ENCODE measurements around the gene GFI1. TPM values are rescaled to one million over a fixed set of nuclear protein-coding genes. Genes with fewer than 3 reads are reported as not detected.

GFI1 gene
- total RNA-seq, 1 experiment from 2014 or later, result 0.31 TPM

DNA sequence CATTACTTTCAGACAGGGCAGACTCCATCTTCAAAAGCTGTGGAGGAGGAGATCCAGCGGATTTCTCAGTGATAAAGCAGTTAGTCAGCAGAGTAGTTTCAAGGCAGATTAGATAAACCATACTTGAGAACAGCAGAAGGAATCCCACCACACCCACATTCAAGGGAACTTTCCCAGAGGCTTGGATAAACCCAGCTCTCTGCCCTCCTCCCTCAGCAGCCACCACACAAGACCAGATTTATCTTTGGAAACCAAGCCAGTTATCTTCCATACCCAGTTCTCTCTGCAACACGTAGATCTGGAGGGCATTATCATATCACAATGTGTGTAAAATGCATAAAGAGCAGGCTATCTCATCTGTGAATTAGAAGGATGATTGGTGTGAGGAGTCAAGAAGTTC, 40.2 kb downstream of the GFI1 start:
- Mint-ChIP-seq H3K27me3 (ENCODE audit: unreplicated experiment) (peaks cover 32% of the 10 kb centered on the region), H3K4me1 (ENCODE audit: low read depth, unreplicated experiment) (peaks cover 13% of the 10 kb centered on the region), H3K4me3 (ENCODE audit: low read depth, unreplicated experiment) (no peak overlapping the region), H3K36me3 (ENCODE audit: insufficient read depth, unreplicated experiment) (peaks cover 5% of the 10 kb centered on the region), H3K9me3 (ENCODE audit: low read depth, unreplicated experiment) (no peaks in the 10 kb centered on the region), H3K27ac (ENCODE audit: unreplicated experiment) (no peak overlapping the region)
- intact Hi-C loops (cut with micrococcal nuclease; ENCODE audit: unreplicated experiment), result no loop called here
- CTCF ChIA-PET, result interaction anchor here (0.6 kb wide), 2 partner anchors 137 to 1431 kb away, joined by 5 read pairs; no protein-coding TSS in a partner anchor
- no TSS peak for BruUV-seq (replicated peaks)
- no peak for DNase-seq
- TF ChIP-seq CTCF (IDR thresholded peaks at IDR 0.05; ENCODE audit: unreplicated experiment), result no peak

DNA sequence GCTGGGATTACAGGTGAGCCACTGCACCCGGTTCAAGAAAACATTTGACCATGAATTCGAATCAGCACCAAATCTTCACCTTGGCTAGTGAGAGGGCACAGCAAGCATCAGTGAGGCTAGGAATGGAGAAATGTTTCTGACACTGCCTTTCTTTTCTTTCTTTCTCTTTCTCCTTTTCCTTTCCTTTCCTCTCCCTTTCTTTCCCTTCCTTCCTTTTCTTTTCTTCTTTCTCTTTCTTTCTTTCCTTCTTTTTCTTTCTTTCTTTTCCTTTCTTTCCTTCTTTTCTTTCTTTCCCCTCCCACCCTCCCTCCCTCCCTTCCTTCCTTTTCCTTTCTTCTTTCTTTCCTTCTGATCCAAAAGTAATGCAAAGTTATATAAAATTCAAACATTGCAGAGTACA, 40.9 kb downstream of the GFI1 start:
- H3K4me1 Mint-ChIP-seq (ENCODE audit: low read depth, unreplicated experiment), result peaks cover 16% of the 10 kb centered on the region
- BruUV-seq (replicated peaks), result no TSS peak
- intact Hi-C loops (cut with micrococcal nuclease; ENCODE audit: unreplicated experiment), result no loop called here
- CTCF ChIA-PET, result interaction anchor here (0.7 kb wide), 1 partner anchor 1682 kb away, joined by 8 read pairs; no protein-coding TSS in a partner anchor
- H3K36me3 Mint-ChIP-seq (ENCODE audit: insufficient read depth, unreplicated experiment), result peaks cover 8% of the 10 kb centered on the region
- no peaks in the 10 kb centered on the region for H3K9me3 Mint-ChIP-seq (ENCODE audit: low read depth, unreplicated experiment)
- no peak for TF ChIP-seq CTCF (IDR thresholded peaks at IDR 0.05; ENCODE audit: unreplicated experiment)
- H3K4me3 Mint-ChIP-seq (ENCODE audit: low read depth, unreplicated experiment), result no peak overlapping the region
- peaks cover 32% of the 10 kb centered on the region for H3K27me3 Mint-ChIP-seq (ENCODE audit: unreplicated experiment)
- no peak for DNase-seq
- H3K27ac Mint-ChIP-seq (ENCODE audit: unreplicated experiment), result no peak overlapping the region

DNA sequence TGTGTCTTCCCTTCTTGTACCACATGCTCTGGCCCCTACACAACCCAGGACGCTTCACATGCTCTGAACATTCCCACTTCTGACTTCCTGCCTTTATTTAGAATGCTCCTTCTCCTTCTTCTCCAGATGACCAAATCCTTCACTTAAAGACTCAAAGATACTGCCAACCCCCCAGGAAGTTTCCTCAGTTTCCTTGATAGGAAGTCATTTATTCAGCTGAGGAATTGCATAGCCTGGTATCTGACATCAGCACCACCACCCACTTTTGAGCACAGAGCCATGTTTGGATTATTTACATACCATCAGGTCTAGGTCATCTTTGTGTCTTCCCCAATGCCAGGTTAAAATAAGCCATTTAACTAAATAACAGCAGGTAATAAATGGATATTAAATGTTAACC, 42.4 kb downstream of the GFI1 start:
- TF ChIP-seq CTCF (IDR thresholded peaks at IDR 0.05; ENCODE audit: unreplicated experiment), result no peak
- DNase-seq, result no peak
- no peaks in the 10 kb centered on the region for H3K9me3 Mint-ChIP-seq (ENCODE audit: low read depth, unreplicated experiment)
- peaks cover 16% of the 10 kb centered on the region for H3K4me1 Mint-ChIP-seq (ENCODE audit: low read depth, unreplicated experiment)
- H3K27ac Mint-ChIP-seq (ENCODE audit: unreplicated experiment), result peak overlapping the region; percentile 5
- peaks cover 8% of the 10 kb centered on the region for H3K36me3 Mint-ChIP-seq (ENCODE audit: insufficient read depth, unreplicated experiment)
- intact Hi-C loops (cut with micrococcal nuclease; ENCODE audit: unreplicated experiment), result no loop called here
- peaks cover 30% of the 10 kb centered on the region for H3K27me3 Mint-ChIP-seq (ENCODE audit: unreplicated experiment)
- CTCF ChIA-PET, result no interaction called here
- no TSS peak for BruUV-seq (replicated peaks)
- H3K4me3 Mint-ChIP-seq (ENCODE audit: low read depth, unreplicated experiment), result no peak overlapping the region

DNA sequence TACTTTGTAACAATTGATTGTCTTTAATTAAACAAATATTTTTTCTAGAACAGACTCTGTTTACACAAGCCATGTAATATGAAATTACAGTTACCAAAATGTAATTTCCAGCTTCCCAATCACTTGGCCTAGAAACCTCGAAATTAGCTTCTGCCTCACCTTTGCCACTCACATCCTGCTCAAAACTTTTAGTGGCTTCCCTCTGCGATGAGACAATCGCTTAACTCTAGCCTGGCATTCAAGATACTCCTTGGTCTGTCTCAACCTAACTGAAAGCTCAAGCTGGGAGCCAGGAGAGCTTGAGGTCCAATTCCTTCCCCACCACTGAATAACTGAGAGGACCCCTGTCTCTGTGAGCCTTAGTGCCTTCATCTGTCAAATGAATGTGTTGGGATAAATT, 42.8 kb downstream of the GFI1 start:
- Mint-ChIP-seq H3K36me3 (ENCODE audit: insufficient read depth, unreplicated experiment) (peaks cover 8% of the 10 kb centered on the region), H3K9me3 (ENCODE audit: low read depth, unreplicated experiment) (no peaks in the 10 kb centered on the region), H3K4me3 (ENCODE audit: low read depth, unreplicated experiment) (no peak overlapping the region), H3K27ac (ENCODE audit: unreplicated experiment) (peak overlapping the region; percentile 5), H3K4me1 (ENCODE audit: low read depth, unreplicated experiment) (peaks cover 16% of the 10 kb centered on the region), H3K27me3 (ENCODE audit: unreplicated experiment) (peaks cover 25% of the 10 kb centered on the region)
- no TSS peak for BruUV-seq (replicated peaks)
- DNase-seq, result no peak
- intact Hi-C loops (cut with micrococcal nuclease; ENCODE audit: unreplicated experiment), result no loop called here
- CTCF ChIA-PET, result no interaction called here
- no peak for TF ChIP-seq CTCF (IDR thresholded peaks at IDR 0.05; ENCODE audit: unreplicated experiment)
